Large intestine (tissue), 3 donors: ENCODE measurements around the gene PLCL1. TPM values are rescaled to one million over a fixed set of nuclear protein-coding genes. Genes with fewer than 3 reads are reported as not detected.

Source experiments
- DNase-seq, 2 donors: peaks; one replicate each; pipeline versions ENCODE4 v3.0.0 to v3.0.0-alpha.2; 2013
- H3K27ac ChIP-seq: one replicate; pipeline ENCODE4 v1.5.1; 2013; ENCODE audit warnings: low read length
- H3K27me3 ChIP-seq: 2 replicates; pipeline ENCODE4 v1.6.1; 2013; ENCODE audit warnings: low read length; ENCODE audit not compliant: control insufficient read depth, insufficient read depth
- H3K36me3 ChIP-seq: 2 replicates; pipeline ENCODE4 v1.6.1; 2013; ENCODE audit warnings: low read length; ENCODE audit not compliant: control insufficient read depth, insufficient read depth
- H3K4me1 ChIP-seq: one replicate; pipeline ENCODE4 v1.6.1; 2013; ENCODE audit warnings: low read length; ENCODE audit not compliant: control insufficient read depth, insufficient read depth
- H3K4me3 ChIP-seq: one replicate; pipeline ENCODE4 v1.5.1; 2013; ENCODE audit warnings: low read length
- H3K9me3 ChIP-seq: one replicate; pipeline ENCODE4 v1.6.1; 2013; ENCODE audit warnings: mild to moderate bottlenecking, low read depth, low read length, moderate library complexity; ENCODE audit not compliant: control insufficient read depth
- WGBS: methylation state at CpG from one replicate; pipeline ENCODE4 v1.1.5; 2013; ENCODE audit warnings: low lambda C conversion rate; ENCODE audit not compliant: insufficient coverage; 5-methylcytosine and 5-hydroxymethylcytosine counted together
- polyA plus RNA-seq: library from polyadenylated mRNA; unstranded; fragments of 120-200 nt; gene quantifications from one replicate; pipeline ENCODE4 v1.2.1, GENCODE V29; 2013

Gene PLCL1
- polyA plus RNA-seq, 1 donor, result 3.3 TPM

- peak; percentile 23 to 25 for DNase-seq
- WGBS, result no CpG with 5 or more reads among the region's 5 CpGs
- Histone ChIP-seq H3K36me3 (no peaks in the 10 kb centered on the region), H3K27ac (no peak overlapping the region), H3K27me3 (no peaks in the 10 kb centered on the region), H3K4me3 (no peak overlapping the region), H3K4me1 (no peaks in the 10 kb centered on the region), H3K9me3 (no peaks in the 10 kb centered on the region)
These were observed 33.6 kb downstream of the PLCL1 start for GRCh38 chr2:197838036-197838435.

- WGBS, result no CpG with 5 or more reads among the region's 2 CpGs
- Histone ChIP-seq H3K27ac (no peak overlapping the region), H3K27me3 (no peaks in the 10 kb centered on the region), H3K4me3 (no peak overlapping the region), H3K4me1 (no peaks in the 10 kb centered on the region), H3K36me3 (no peaks in the 10 kb centered on the region), H3K9me3 (no peaks in the 10 kb centered on the region)
- no peak for DNase-seq
These were observed 34.2 kb downstream of the PLCL1 start for GRCh38 chr2:197838579-197838978.

DNA sequence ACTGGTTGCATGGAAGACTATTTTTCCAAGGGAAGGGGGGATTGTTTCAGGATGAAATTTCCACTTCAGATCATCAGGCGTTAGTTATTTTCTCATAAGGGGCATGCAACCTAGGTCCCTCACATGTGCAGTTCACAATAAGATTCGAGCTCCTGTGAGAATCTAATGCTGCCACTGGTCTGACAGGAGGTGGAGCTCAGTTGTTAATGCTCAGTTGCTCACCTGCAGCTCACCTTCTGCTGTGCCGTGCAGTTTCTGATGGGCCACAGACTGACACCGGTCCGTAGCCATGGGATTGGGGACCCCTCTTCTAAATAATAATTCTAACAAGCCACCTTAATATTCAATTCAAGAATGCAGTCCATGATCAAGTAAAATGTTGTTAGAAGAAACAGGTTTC lies 34.9 kb downstream of the PLCL1 start:
- no peak overlapping the region for H3K4me3 ChIP-seq
- H3K36me3 ChIP-seq, result no peaks in the 10 kb centered on the region
- no peaks in the 10 kb centered on the region for H3K4me1 ChIP-seq
- no peaks in the 10 kb centered on the region for H3K27me3 ChIP-seq
- no CpG with 5 or more reads among the region's 5 CpGs for WGBS
- H3K9me3 ChIP-seq, result no peaks in the 10 kb centered on the region
- DNase-seq, result no peak
- no peak overlapping the region for H3K27ac ChIP-seq

GRCh38 chr2:197839856-197840255 lies 35.5 kb downstream of the PLCL1 start:
- H3K27me3 ChIP-seq, result no peaks in the 10 kb centered on the region
- H3K4me3 ChIP-seq, result no peak overlapping the region
- H3K9me3 ChIP-seq, result no peaks in the 10 kb centered on the region
- H3K4me1 ChIP-seq, result no peaks in the 10 kb centered on the region
- no peak for DNase-seq
- H3K27ac ChIP-seq, result no peak overlapping the region
- H3K36me3 ChIP-seq, result no peaks in the 10 kb centered on the region

DNA sequence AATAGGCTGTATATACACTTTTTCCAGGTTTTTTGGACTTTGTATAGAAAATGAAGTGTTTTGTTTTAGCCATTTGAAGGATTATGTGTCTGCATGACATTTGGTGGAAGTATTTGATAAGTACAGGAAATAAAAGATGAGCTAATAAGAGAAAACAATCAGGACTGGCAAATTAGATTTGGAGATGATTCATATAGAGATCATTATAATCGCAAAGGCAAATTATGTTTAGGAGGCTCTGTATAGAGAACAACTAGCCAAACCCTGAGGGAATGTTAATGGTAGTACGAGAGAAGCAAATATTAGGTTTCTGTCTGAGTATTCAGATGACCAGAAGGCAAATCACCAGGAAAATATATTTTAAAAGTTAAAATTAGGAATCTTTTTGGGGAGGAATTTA lies 41.7 kb downstream of the PLCL1 start:
- WGBS, result no CpG with 5 or more reads among the region's 2 CpGs
- no peaks in the 10 kb centered on the region for H3K9me3 ChIP-seq
- no peaks in the 10 kb centered on the region for H3K4me1 ChIP-seq
- no peaks in the 10 kb centered on the region for H3K36me3 ChIP-seq
- no peak overlapping the region for H3K4me3 ChIP-seq
- H3K27me3 ChIP-seq, result no peaks in the 10 kb centered on the region
- no peak for DNase-seq
- H3K27ac ChIP-seq, result no peak overlapping the region

DNA sequence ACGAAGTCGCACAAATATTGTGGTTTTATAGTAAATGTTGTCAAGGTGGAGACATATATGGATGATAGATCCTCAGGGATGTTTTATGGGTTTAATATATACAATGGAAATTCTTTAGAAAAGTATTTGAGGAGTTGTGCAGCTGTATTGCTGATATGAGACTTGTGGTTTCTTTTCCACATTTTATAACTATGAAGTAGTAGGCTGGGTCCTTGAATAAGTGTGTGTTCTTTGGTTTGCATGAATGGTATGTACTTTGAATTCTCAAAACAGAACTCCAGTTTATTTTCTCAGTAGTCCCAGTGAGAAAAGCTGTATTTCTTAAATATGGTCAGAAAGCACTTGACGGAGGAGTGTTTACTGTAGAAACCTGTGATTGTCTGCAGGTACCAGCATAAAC lies 42.4 kb downstream of the PLCL1 start:
- Histone ChIP-seq H3K9me3 (no peaks in the 10 kb centered on the region), H3K4me3 (no peak overlapping the region), H3K4me1 (no peaks in the 10 kb centered on the region), H3K36me3 (no peaks in the 10 kb centered on the region), H3K27me3 (no peaks in the 10 kb centered on the region), H3K27ac (no peak overlapping the region)
- no peak for DNase-seq
- WGBS, result 100% methylated on average over 1 of the region's 3 CpGs

DNA sequence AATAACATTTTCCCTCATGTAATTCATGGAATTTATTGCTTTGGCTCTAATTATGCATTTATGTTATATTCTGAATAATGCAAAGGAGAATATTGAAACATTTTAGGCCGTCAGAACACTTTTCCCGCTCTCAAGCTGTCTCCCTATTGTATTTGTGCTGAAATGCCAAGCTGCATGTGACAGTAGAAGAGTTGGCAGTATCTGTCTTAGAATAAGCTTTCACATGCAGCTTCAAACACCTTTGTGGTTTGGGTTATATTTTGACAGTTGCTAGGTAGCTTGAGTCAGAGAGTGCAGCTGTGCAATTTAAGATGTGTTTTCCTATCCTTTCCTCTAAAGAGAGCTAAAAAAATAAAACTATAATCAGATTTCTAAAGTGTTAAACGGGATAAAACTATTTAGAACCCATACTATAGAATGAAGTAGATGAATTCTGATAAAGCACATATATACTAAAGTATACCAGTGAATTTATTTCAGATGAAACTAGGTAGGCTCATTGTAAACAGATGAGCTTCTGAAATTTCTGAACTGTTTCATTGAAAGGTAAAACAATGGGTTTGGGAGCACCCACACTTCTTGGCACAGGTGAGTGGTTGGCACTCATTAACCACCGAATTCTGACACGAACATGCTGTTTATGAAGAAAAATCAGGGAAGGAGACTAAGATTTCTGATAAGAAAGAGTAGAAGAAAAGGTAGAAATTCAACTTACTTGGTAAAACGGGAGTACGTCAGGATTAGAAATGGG lies 43.4 kb downstream of the PLCL1 start:
- no peaks in the 10 kb centered on the region for H3K27me3 ChIP-seq
- DNase-seq, result no peak
- no peak overlapping the region for H3K4me3 ChIP-seq
- H3K4me1 ChIP-seq, result no peaks in the 10 kb centered on the region
- no peak overlapping the region for H3K27ac ChIP-seq
- no peaks in the 10 kb centered on the region for H3K9me3 ChIP-seq
- no peaks in the 10 kb centered on the region for H3K36me3 ChIP-seq
- 75% methylated on average over 5 of the region's 7 CpGs for WGBS

GRCh38 chr2:197848602-197849001 lies 44.2 kb downstream of the PLCL1 start:
- H3K36me3 ChIP-seq, result no peaks in the 10 kb centered on the region
- no peak for DNase-seq
- no peak overlapping the region for H3K4me3 ChIP-seq
- H3K27me3 ChIP-seq, result no peaks in the 10 kb centered on the region
- no peak overlapping the region for H3K27ac ChIP-seq
- WGBS, result 86% methylated on average over 1 of the region's 2 CpGs
- no peaks in the 10 kb centered on the region for H3K9me3 ChIP-seq
- H3K4me1 ChIP-seq, result no peaks in the 10 kb centered on the region

GRCh38 chr2:197850882-197851450 lies 46.6 kb downstream of the PLCL1 start:
- Histone ChIP-seq H3K9me3 (no peaks in the 10 kb centered on the region), H3K36me3 (no peaks in the 10 kb centered on the region), H3K4me1 (no peaks in the 10 kb centered on the region), H3K27ac (no peak overlapping the region), H3K27me3 (no peaks in the 10 kb centered on the region), H3K4me3 (no peak overlapping the region)
- 58% methylated on average over 3 of the region's 5 CpGs for WGBS
- DNase-seq, result no peak

DNA sequence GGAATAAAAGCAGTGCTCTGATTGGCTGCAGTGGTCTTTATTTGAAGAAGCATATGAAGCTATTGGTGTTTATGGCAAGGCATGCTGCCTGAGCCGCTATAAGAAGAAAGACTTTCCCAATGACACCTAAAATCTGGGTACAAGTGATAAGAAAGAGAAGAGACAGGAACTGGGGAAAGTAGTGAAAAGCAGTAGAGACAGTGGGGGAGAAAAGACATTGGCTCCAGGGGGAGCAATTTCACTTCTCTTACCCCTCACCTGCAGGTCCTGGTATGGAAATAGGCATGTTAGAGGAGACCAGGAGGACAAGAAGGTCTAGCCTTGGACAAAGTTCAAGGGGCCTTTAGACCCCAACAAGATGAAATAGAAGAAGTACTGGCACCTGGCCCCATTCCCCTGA lies 47.1 kb downstream of the PLCL1 start:
- Histone ChIP-seq H3K27me3 (no peaks in the 10 kb centered on the region), H3K36me3 (no peaks in the 10 kb centered on the region), H3K9me3 (no peaks in the 10 kb centered on the region), H3K4me3 (no peak overlapping the region), H3K4me1 (no peaks in the 10 kb centered on the region), H3K27ac (no peak overlapping the region)
- no CpG with 5 or more reads among the region's 1 CpG for WGBS
- no peak for DNase-seq

DNA sequence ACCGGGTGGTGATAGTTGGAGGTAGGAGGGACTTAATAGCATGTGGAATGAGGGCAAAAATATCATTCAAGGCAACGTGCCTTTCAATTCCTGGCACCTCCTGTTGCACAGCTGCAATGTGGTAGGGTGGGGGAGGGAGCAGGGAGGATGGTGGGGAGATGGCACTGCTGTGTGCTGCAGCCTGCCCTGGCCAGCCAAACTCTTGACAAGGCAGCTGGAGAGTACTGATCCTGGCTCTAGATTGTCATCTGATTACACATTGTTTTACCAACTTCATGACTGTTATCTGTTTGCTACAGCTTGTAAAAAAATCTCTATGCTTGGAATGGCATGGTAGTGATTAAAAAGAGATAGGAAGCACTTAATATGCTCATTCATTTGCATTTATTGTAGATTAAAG lies 47.7 kb downstream of the PLCL1 start:
- Histone ChIP-seq H3K4me1 (no peaks in the 10 kb centered on the region), H3K9me3 (no peaks in the 10 kb centered on the region), H3K27me3 (no peaks in the 10 kb centered on the region), H3K36me3 (no peaks in the 10 kb centered on the region), H3K27ac (no peak overlapping the region), H3K4me3 (no peak overlapping the region)
- WGBS, result no CpG with 5 or more reads among the region's 2 CpGs
- DNase-seq, result no peak
